ENCODE results near the gene BPIFB3. TPM values are rescaled to one million over a fixed set of nuclear protein-coding genes. Genes with fewer than 3 reads are reported as not detected.

BPIFB3 gene
- total and polyA plus RNA-seq, 9 donors, result 0.15 TPM; not detected in 8

DNA sequence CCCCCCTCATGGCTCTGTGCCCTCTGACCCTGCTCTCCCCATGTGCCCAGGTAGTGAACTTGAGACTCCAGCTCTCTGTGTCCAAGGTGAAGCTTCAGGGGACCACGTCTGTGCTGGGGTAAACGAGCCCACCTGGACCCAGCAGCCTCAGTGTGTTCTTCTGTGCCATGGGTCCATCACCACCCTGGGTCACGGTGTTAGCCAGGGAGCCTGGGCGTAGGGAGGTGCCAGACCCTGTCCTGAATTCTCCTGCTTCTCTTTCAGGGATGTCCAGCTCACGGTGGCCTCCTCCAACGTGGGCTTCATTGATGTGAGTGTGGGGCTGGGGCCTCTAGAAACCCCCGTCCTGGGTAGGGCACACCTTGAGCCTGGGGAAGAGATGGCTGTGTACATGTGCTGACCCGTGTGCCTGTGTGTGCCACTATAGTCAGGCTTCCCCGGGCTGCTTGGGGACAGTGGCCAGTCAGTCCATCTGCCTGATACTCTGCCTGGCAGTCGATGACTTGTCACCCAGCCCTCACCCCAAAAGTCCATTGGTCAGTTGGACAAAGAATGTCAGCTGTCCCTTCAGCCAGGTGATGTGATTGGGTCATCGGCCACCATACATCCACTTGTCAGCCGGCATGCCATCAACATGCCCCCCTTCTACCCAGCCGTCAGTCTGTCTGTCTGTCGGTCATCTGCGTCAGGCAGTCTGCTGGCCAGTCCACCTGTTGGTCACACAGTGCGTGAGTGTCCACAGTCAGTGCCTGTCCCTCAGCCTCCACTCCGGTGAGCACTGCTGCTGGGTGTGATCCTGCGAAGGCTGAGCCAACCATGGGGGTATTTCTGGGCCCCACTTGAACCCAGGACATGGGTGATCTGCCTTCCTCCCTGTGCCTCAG lies 33.2 kb upstream of the BPIFB3 start:
- intact Hi-C loops (cut with DNase I), result no loop called here
- Histone ChIP-seq H3K4me3 (no peak overlapping the region), H3K9me3 (no peaks in the 10 kb centered on the region), H3K4me1 (ENCODE audit: insufficient read depth) (no peaks in the 10 kb centered on the region), H3K36me3 (no peaks in the 10 kb centered on the region), H3K27me3 (no peaks in the 10 kb centered on the region), H3K27ac (no peak overlapping the region)
- WGBS, 3 donors, result 82 to 85% (median 82%) methylated on average over 14 to 18 of the region's 18 CpGs
- no peak for DNase-seq
- no peak for TF ChIP-seq POLR2A (IDR thresholded peaks at IDR 0.05)
- TF ChIP-seq EP300 (IDR thresholded peaks at IDR 0.05), result no peak
- TF ChIP-seq, protein P1, sequence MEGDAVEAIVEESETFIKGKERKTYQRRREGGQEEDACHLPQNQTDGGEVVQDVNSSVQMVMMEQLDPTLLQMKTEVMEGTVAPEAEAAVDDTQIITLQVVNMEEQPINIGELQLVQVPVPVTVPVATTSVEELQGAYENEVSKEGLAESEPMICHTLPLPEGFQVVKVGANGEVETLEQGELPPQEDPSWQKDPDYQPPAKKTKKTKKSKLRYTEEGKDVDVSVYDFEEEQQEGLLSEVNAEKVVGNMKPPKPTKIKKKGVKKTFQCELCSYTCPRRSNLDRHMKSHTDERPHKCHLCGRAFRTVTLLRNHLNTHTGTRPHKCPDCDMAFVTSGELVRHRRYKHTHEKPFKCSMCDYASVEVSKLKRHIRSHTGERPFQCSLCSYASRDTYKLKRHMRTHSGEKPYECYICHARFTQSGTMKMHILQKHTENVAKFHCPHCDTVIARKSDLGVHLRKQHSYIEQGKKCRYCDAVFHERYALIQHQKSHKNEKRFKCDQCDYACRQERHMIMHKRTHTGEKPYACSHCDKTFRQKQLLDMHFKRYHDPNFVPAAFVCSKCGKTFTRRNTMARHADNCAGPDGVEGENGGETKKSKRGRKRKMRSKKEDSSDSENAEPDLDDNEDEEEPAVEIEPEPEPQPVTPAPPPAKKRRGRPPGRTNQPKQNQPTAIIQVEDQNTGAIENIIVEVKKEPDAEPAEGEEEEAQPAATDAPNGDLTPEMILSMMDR (IDR thresholded peaks at IDR 0.05), result no peak

DNA sequence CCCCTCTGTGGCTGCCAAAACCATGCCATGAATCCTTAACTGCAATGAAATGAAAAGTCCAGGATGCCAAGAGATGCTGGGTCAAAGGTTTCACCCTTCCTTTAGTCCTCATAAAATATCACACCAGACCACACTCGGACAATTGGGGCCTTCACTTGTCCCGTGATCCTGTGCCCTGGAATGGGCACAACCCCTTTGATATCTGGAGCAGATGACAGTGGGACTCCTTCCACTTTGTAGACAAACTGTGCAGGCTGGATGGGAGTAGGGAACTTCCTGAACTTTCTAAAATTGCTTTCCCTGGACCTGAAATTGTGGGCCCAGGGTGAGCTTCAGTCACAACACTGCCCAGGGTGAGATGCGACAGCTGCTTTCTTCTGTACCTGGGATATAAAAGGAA lies 31.8 kb upstream of the BPIFB3 start:
- TF ChIP-seq EP300 (IDR thresholded peaks at IDR 0.05), result no peak
- TF ChIP-seq, protein P1 (IDR thresholded peaks at IDR 0.05), result no peak
- no peak for TF ChIP-seq POLR2A (IDR thresholded peaks at IDR 0.05)
- Histone ChIP-seq H3K4me1 (ENCODE audit: insufficient read depth) (no peaks in the 10 kb centered on the region), H3K27ac (no peak overlapping the region), H3K4me3 (no peak overlapping the region), H3K27me3 (no peaks in the 10 kb centered on the region), H3K36me3 (no peaks in the 10 kb centered on the region), H3K9me3 (no peaks in the 10 kb centered on the region)
- intact Hi-C loops (cut with DNase I), result no loop called here
- 52 to 67% (median 55%) methylated on average over 3 of the region's 3 CpGs for WGBS, 3 donors
- DNase-seq, result no peak

DNA sequence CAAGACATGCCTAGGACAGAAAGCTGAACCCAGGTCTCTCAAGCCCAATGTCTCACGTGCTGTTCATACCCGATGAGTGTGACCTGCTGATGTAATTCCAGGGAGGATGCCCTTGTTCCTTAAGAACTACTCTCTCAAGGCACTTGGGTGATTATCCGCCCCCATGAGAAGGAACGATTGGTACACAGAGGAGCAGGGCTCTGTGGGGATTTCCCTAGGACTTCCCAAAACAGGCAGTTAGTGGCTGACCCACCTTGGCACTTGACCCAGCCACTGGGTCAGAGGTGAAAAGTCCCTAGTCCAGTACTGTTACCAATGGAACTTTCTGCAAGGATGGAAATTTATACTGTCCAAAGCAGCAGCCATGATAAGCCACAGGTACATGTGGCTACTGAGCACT lies 31.4 kb upstream of the BPIFB3 start:
- WGBS, 3 donors, result 46 to 54% (median 53%) methylated on average over 4 of the region's 4 CpGs
- Histone ChIP-seq H3K27ac (no peak overlapping the region), H3K9me3 (no peaks in the 10 kb centered on the region), H3K27me3 (no peaks in the 10 kb centered on the region), H3K4me1 (ENCODE audit: insufficient read depth) (no peaks in the 10 kb centered on the region), H3K36me3 (no peaks in the 10 kb centered on the region), H3K4me3 (no peak overlapping the region)
- TF ChIP-seq POLR2A (IDR thresholded peaks at IDR 0.05), result no peak
- TF ChIP-seq, protein P1 (IDR thresholded peaks at IDR 0.05), result no peak
- TF ChIP-seq EP300 (IDR thresholded peaks at IDR 0.05), result no peak
- intact Hi-C loops (cut with DNase I), result no loop called here
- DNase-seq, result no peak

DNA sequence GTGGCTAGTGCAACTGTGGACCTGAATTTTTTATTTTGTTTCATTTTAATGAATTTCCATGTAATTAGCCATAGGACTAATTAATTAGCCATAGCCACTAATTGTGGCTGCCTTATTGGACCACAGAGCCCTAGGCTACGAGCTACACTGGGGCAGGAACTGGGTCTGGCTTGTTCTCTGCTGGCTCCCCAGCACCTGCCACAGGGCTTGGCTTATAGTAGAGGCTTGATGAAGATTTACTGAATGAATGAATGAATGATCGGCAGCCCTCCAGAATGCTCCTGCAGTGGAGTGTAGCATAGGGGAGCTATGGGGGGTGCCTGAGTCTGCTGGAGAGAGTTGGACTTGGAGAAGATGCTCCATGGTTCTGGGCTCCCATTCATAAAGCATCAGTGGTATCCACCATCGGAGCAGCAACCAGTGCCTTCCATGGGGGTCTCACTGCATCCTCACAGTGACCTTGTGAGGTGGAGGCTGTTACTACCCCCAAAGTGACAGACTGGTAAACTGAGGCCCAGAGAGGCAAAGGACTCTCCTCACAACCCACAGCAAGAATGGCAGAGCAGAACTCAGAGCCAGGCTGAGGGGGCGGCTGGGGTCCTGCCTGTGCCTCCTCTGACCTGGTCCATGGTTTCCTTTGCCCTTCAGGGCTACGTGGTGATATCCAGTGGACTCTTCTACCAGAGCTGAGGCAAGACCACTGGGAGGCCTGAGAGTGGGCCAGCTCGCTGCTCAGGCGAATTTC lies 30.8 kb upstream of the BPIFB3 start:
- Histone ChIP-seq H3K4me3 (no peak overlapping the region), H3K27ac (no peak overlapping the region), H3K4me1 (ENCODE audit: insufficient read depth) (no peaks in the 10 kb centered on the region), H3K36me3 (no peaks in the 10 kb centered on the region), H3K9me3 (no peaks in the 10 kb centered on the region), H3K27me3 (no peaks in the 10 kb centered on the region)
- 76 to 83% (median 81%) methylated on average over 7 of the region's 7 CpGs for WGBS, 3 donors
- TF ChIP-seq, protein P1 (IDR thresholded peaks at IDR 0.05), result no peak
- no peak for TF ChIP-seq POLR2A (IDR thresholded peaks at IDR 0.05)
- TF ChIP-seq EP300 (IDR thresholded peaks at IDR 0.05), result no peak
- intact Hi-C loops (cut with DNase I), result no loop called here
- DNase-seq, result no peak
